ENCODE data around the gene RHOJ. TPM values are rescaled to one million over a fixed set of nuclear protein-coding genes. Genes with fewer than 3 reads are reported as not detected.

The RHOJ gene
- total RNA-seq, 3 donors from 2014 or later (not counting 1 experiment from before 2014, with no cell fraction given): not detected

DNA sequence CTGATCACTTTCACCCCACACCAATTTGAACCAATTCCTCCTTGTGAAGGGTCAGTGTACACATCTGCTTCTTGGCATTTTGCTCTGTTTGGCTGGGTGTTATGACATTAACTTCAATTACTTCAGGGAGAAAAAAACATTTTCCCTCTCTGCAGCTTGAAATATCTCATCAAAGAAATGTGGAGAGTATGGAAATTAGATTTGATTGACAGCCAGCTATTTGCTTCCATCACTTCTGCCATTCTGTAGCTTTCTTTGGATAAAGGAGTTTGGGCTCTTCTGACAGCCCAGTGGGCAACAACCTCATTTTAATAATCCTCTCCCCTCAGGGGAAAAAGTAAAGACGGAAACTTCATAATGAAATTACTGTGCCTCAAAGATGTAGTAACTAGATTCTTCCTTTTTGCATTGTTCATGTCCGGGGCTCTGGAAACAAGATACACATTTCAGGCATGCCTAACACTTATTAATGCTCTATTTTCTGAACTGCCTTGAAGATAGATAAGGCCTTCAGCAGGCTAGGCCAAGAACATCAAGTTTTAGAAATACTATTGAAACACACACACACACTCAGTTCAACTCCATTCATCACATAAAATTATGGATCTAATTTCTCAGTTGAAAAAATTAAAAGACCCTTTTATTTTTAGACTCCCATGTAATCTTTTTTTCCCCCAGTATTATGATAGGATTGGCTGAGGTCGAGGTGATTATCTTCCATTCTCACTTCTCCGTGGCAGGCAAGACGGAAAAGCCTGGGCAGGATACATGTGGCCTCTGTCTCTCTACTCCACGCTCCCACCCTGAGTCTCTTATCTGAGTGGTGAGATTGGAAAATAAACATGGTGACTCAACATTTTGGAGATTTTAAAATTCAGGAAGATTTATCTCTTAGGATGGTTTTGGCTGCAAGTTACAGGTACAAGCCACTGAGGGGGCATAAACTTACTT is 124.8 kb downstream of the RHOJ start:
- no peak for ATAC-seq
- TF ChIP-seq, protein P1, sequence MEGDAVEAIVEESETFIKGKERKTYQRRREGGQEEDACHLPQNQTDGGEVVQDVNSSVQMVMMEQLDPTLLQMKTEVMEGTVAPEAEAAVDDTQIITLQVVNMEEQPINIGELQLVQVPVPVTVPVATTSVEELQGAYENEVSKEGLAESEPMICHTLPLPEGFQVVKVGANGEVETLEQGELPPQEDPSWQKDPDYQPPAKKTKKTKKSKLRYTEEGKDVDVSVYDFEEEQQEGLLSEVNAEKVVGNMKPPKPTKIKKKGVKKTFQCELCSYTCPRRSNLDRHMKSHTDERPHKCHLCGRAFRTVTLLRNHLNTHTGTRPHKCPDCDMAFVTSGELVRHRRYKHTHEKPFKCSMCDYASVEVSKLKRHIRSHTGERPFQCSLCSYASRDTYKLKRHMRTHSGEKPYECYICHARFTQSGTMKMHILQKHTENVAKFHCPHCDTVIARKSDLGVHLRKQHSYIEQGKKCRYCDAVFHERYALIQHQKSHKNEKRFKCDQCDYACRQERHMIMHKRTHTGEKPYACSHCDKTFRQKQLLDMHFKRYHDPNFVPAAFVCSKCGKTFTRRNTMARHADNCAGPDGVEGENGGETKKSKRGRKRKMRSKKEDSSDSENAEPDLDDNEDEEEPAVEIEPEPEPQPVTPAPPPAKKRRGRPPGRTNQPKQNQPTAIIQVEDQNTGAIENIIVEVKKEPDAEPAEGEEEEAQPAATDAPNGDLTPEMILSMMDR (IDR thresholded peaks at IDR 0.05): no peak
- H3K4me3 Mint-ChIP-seq: no peak overlapping the region
- intact Hi-C loops (cut with micrococcal nuclease): no loop called here
- no peak overlapping the region for H3K4me3 ChIP-seq (ENCODE audit: low read length)
- peaks cover 8 to 13% of the 10 kb centered on the region in 2 donors for H3K27me3 Mint-ChIP-seq (ENCODE audit: low read depth in 2 of 2)
- H3K27ac ChIP-seq (ENCODE audit: low read length): no peak overlapping the region
- H3K27me3 ChIP-seq (ENCODE audit: control insufficient read depth, insufficient read depth, low read length): no peaks in the 10 kb centered on the region
- H3K4me1 Mint-ChIP-seq: no peaks in the 10 kb centered on the region
- no peaks in the 10 kb centered on the region for H3K4me1 ChIP-seq (ENCODE audit: control insufficient read depth, insufficient read depth, low read length)
- no peaks in the 10 kb centered on the region for H3K9me3 Mint-ChIP-seq
- no peak for DNase-seq
- WGBS (ENCODE audit: insufficient coverage): 80% methylated on average over 6 of the region's 6 CpGs
- no peak overlapping the region for H3K27ac Mint-ChIP-seq
- H3K36me3 ChIP-seq (ENCODE audit: control insufficient read depth, insufficient read depth, low read length): no peaks in the 10 kb centered on the region
- H3K9me3 ChIP-seq (ENCODE audit: control insufficient read depth, insufficient read depth, low read length): no peaks in the 10 kb centered on the region
- H3K36me3 Mint-ChIP-seq: no peaks in the 10 kb centered on the region

GRCh38 chr14:63342371-63342770 is 138.1 kb downstream of the RHOJ start:
- no peak for ATAC-seq
- peaks cover 26 to 41% of the 10 kb centered on the region in 2 donors for H3K27me3 Mint-ChIP-seq (ENCODE audit: low read depth in 2 of 2)
- 82% methylated on average over 7 of the region's 7 CpGs for WGBS (ENCODE audit: insufficient coverage)

More at GRCh38 chr14:63342371-63342770, 138.1 kb downstream of the RHOJ start:
- H3K27me3 ChIP-seq (ENCODE audit: control insufficient read depth, insufficient read depth, low read length): no peaks in the 10 kb centered on the region
- H3K27ac ChIP-seq (ENCODE audit: low read length): no peak overlapping the region
- H3K27ac Mint-ChIP-seq: no peak overlapping the region
- H3K9me3 ChIP-seq (ENCODE audit: control insufficient read depth, insufficient read depth, low read length): no peaks in the 10 kb centered on the region
- no peak overlapping the region for H3K4me3 Mint-ChIP-seq
- no peaks in the 10 kb centered on the region for H3K36me3 ChIP-seq (ENCODE audit: control insufficient read depth, insufficient read depth, low read length)
- peaks cover 0 to 2% of the 10 kb centered on the region in 2 donors for H3K9me3 Mint-ChIP-seq
- H3K4me1 ChIP-seq (ENCODE audit: control insufficient read depth, insufficient read depth, low read length): no peaks in the 10 kb centered on the region
- no peak for DNase-seq
- H3K4me3 ChIP-seq (ENCODE audit: low read length): no peak overlapping the region
- H3K36me3 Mint-ChIP-seq: no peaks in the 10 kb centered on the region
- TF ChIP-seq, protein P1 (IDR thresholded peaks at IDR 0.05): no peak
- H3K4me1 Mint-ChIP-seq: no peaks in the 10 kb centered on the region
- intact Hi-C loops (cut with micrococcal nuclease): no loop called here

Other genes starting within 250 kb of the RHOJ start
- gene KCNH5, start 159.0 kb upstream of the RHOJ start, total RNA-seq: not detected
- gene GPHB5, start 114.5 kb downstream of the RHOJ start, total RNA-seq: not detected